ENCODE data around the gene DCAF8.

DCAF8 gene

GRCh38 chr1:160167580-160167979 lies 94.8 kb downstream of the DCAF8 start:
- DNase-seq = no peak

- no peak for DNase-seq
Measured at GRCh38 chr1:160167056-160167455, 95.3 kb downstream of the DCAF8 start.

GRCh38 chr1:160166166-160166868 lies 96.0 kb downstream of the DCAF8 start:
- no peak for DNase-seq

Data from DMS 273 treated with DMSO at 0.1 percent for 48 hours (cell line).